Measurements from ENCODE around the gene SRRT.
A peak's percentile ranks its signal among the peaks of the same experiment; 100 is the strongest.

Gene SRRT

DNA sequence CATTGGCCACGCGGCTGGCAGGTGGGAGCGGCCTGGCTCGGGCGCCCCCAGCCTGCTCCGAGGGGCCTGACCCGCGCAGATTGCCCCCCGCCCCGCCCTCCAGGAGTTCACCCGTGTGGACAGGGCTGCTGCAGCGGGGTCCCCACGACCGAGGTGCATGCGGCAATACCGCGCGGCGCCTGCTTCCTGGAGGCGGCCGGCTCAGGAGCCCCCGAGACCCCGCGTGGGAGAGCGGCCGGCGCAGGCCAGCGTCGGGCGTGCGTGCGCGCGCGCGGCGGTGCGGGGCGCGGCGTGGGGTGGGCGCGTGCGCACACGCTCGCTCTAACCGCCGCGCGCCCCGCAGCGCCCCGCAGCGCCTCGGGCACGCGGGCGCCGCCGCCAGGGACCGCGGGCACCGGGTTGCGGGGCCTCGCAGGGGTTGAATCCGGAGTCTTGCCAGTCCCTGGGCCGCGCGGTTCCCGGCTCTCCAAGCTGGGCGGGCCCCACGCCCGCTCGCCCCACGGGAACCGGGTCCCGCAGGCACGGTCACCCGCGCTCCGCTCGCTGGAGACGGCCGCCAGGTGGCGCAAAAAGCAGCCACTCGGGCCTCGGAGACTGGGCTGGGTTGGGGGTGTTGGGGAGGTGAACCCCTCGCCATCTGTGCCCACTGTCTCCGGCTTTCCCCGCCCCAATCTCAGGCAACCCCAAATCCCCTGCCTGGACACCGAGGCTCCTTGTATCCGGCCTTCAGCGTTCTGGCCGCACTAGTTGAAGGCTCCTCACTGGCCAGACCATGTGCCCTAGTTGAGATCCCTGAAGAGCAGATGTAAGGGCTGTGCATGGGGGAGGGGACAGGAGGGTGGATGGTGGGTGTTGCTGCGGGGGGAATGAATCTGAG is 22.1 kb downstream of the SRRT start:
- ATAC-seq (ENCODE audit: low read depth) = peak; percentile 35; the same call in 1 of the 3 replicates
- no peaks in the 10 kb centered on the region for H3K36me3 ChIP-seq (ENCODE audit: low read depth)
- H3K27me3 ChIP-seq (ENCODE audit: insufficient read depth, poor library complexity, severe bottlenecking) = peaks cover 23% of the 10 kb centered on the region
- peak overlapping the region; percentile 8 for H3K4me3 ChIP-seq (ENCODE audit: severe bottlenecking)
- DNase-seq (ENCODE audit: low spot score) = no peak
- no peaks in the 10 kb centered on the region for H3K9me3 ChIP-seq (ENCODE audit: severe bottlenecking)
- H3K27ac ChIP-seq (ENCODE audit: poor library complexity, severe bottlenecking) = no peak overlapping the region
- peak; percentile 84 for TF ChIP-seq CTCF (IDR thresholded peaks at IDR 0.05; ENCODE audit: poor library complexity, severe bottlenecking)
- H3K4me1 ChIP-seq (ENCODE audit: insufficient read depth, poor library complexity, severe bottlenecking) = no peaks in the 10 kb centered on the region

DNA sequence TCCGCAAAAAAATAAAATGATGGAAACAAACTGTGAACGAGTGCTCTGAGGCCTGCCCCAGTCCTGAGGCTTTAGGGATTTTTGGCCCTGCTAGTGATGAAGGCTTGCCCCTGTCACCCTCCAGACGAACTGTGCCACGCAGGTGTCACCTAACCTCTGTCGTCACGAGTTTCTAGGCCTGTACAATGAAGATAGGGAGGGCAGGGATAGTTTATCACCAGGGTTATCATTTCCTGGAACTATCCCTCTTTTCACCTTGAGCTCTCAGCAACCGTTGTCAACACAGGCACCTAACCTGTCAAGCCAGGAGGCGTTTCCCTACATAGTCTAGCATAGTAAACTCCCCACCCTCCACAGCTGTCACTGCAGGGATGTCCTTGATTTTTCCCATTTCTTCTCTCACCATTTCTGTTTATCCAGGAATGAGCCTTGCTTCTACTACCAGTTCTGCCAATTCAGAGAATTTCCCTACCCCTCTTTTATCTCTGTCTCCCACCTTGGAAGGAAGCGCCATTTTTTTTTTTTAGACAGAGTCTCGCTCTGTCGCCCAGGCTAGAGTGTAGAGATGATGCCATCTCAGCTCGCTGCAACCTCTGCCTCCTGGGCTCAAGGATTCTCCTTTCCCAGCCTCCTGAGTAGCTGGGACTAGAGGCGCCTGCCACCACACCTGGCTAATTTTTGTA is 23.0 kb downstream of the SRRT start:
- DNase-seq (ENCODE audit: low spot score) (no peak), ATAC-seq (ENCODE audit: low read depth) (no peak)
- no peak for TF ChIP-seq CTCF (IDR thresholded peaks at IDR 0.05; ENCODE audit: poor library complexity, severe bottlenecking)
- Histone ChIP-seq H3K4me3 (ENCODE audit: severe bottlenecking) (no peak overlapping the region), H3K36me3 (ENCODE audit: low read depth) (no peaks in the 10 kb centered on the region), H3K4me1 (ENCODE audit: insufficient read depth, poor library complexity, severe bottlenecking) (no peaks in the 10 kb centered on the region), H3K27ac (ENCODE audit: poor library complexity, severe bottlenecking) (no peak overlapping the region), H3K27me3 (ENCODE audit: insufficient read depth, poor library complexity, severe bottlenecking) (peaks cover 23% of the 10 kb centered on the region), H3K9me3 (ENCODE audit: severe bottlenecking) (no peaks in the 10 kb centered on the region)

- ATAC-seq (ENCODE audit: low read depth) (no peak), DNase-seq (ENCODE audit: low spot score) (no peak)
- no peaks in the 10 kb centered on the region for H3K9me3 ChIP-seq (ENCODE audit: severe bottlenecking)
- H3K36me3 ChIP-seq (ENCODE audit: low read depth) = no peaks in the 10 kb centered on the region
- H3K4me3 ChIP-seq (ENCODE audit: severe bottlenecking) = no peak overlapping the region
- peaks cover 23% of the 10 kb centered on the region for H3K27me3 ChIP-seq (ENCODE audit: insufficient read depth, poor library complexity, severe bottlenecking)
- H3K27ac ChIP-seq (ENCODE audit: poor library complexity, severe bottlenecking) = no peak overlapping the region
- H3K4me1 ChIP-seq (ENCODE audit: insufficient read depth, poor library complexity, severe bottlenecking) = no peaks in the 10 kb centered on the region
- no peak for TF ChIP-seq CTCF (IDR thresholded peaks at IDR 0.05; ENCODE audit: poor library complexity, severe bottlenecking)
Measured at GRCh38 chr7:100899432-100899831, 24.5 kb downstream of the SRRT start.

DNA sequence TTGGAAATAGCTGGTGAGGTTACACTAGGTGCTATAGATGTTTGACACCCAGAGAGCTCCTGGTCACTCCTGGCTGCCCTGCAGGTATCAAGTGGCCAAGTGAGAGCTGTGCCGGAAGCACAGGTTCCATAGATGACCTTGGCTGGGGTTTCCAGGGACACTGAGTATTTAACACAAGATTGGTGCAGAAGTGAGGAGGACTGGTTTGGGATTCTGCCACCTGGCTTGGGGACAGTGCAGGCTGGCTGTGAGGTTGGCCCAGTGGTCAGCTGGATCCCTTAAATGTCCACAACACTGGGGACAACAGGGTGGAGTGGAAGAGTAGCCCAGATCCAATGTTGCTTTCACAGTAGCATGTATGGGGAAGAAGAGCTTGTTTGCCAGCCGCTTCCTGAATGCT is 26.1 kb downstream of the SRRT start:
- H3K27ac ChIP-seq (ENCODE audit: poor library complexity, severe bottlenecking) = no peak overlapping the region
- no peak overlapping the region for H3K4me3 ChIP-seq (ENCODE audit: severe bottlenecking)
- TF ChIP-seq CTCF (IDR thresholded peaks at IDR 0.05; ENCODE audit: poor library complexity, severe bottlenecking) = no peak
- no peaks in the 10 kb centered on the region for H3K4me1 ChIP-seq (ENCODE audit: insufficient read depth, poor library complexity, severe bottlenecking)
- ATAC-seq (ENCODE audit: low read depth) = no peak
- peaks cover 10% of the 10 kb centered on the region for H3K27me3 ChIP-seq (ENCODE audit: insufficient read depth, poor library complexity, severe bottlenecking)
- H3K9me3 ChIP-seq (ENCODE audit: severe bottlenecking) = no peaks in the 10 kb centered on the region
- no peaks in the 10 kb centered on the region for H3K36me3 ChIP-seq (ENCODE audit: low read depth)
- DNase-seq (ENCODE audit: low spot score) = no peak

All from RWPE2 (cell line).